Measurements from ENCODE around the gene EDC4. TPM values are rescaled to one million over a fixed set of nuclear protein-coding genes. Genes with fewer than 3 reads are reported as not detected.

Gene EDC4
- total and polyA plus RNA-seq, 2 experiments from 2014 or later = 39.6 to 98.5 TPM

- TF ChIP-seq CTCF (conservative IDR thresholded peaks at IDR 0.05; ENCODE audit: low read depth in 2 of 2) = no peak
- TF ChIP-seq ETS1 (IDR thresholded peaks at IDR 0.05) = no peak
These were observed 24.4 kb downstream of the EDC4 start (continued) for GRCh38 chr16:67897231-67897630.

- Mint-ChIP-seq H3K4me1 (no peaks in the 10 kb centered on the region), H3K4me3 (no peak overlapping the region), H3K36me3 (ENCODE audit: low read depth) (peaks cover 5% of the 10 kb centered on the region; the same call in 2 of the 3 replicates), H3K27me3 (ENCODE audit: insufficient read depth, low read depth, poor library complexity) (peaks cover 4% of the 10 kb centered on the region), H3K9me3 (no peaks in the 10 kb centered on the region), H3K27ac (no peak overlapping the region)
- Histone ChIP-seq H3K27ac (ENCODE audit: low read depth) (no peak overlapping the region), H4K20me1 (replicated peaks; ENCODE audit: insufficient read depth) (peaks cover 7% of the 10 kb centered on the region; the same call in 1 of the 2 replicates), H3K27me3 (ENCODE audit: insufficient read depth) (no peaks in the 10 kb centered on the region), H2AFZ (no peak overlapping the region), H3K4me1 (ENCODE audit: insufficient read depth) (no peaks in the 10 kb centered on the region), H3K9me2 (ENCODE audit: insufficient read depth) (no peaks in the 10 kb centered on the region), H3K36me3 (ENCODE audit: insufficient read depth) (no peaks in the 10 kb centered on the region), H3K4me2 (no peak overlapping the region), H3F3A (replicated peaks; ENCODE audit: low read depth) (0 out of 2 replicates have a peak, but pooled peaks cover 5% of the 10 kb centered on the region), H3K79me2 (replicated peaks; ENCODE audit: insufficient read depth) (peaks cover 44% of the 10 kb centered on the region), H3K4me3 (no peak overlapping the region)
- no peak for ATAC-seq
- no peak for DNase-seq (ENCODE audit: low spot score)
- TF ChIP-seq JUNB (IDR thresholded peaks at IDR 0.05; ENCODE audit: unreplicated experiment) (no peak), CTCF (conservative IDR thresholded peaks at IDR 0.05; ENCODE audit: low read depth in 2 of 2) (no peak), POLR2AphosphoS5 (IDR thresholded peaks at IDR 0.05; ENCODE audit: low read depth) (no peak), CREB1 (CRISPR knock-in tag; IDR thresholded peaks at IDR 0.05; ENCODE audit: low read depth) (no peak), EZH2 (IDR thresholded peaks at IDR 0.05; ENCODE audit: low read depth, unreplicated experiment) (no peak)
These were observed 28.9 kb downstream of the EDC4 start for GRCh38 chr16:67901734-67902133.

- no peaks in the 10 kb centered on the region for H3K36me3 ChIP-seq (ENCODE audit: insufficient read depth)
- Mint-ChIP-seq H3K27ac (no peak overlapping the region), H3K4me3 (no peak overlapping the region), H3K27me3 (ENCODE audit: insufficient read depth, low read depth, poor library complexity) (peaks cover 4% of the 10 kb centered on the region), H3K4me1 (no peaks in the 10 kb centered on the region), H3K36me3 (ENCODE audit: low read depth) (peaks cover 9% of the 10 kb centered on the region; the same call in 2 of the 3 replicates), H3K9me3 (no peaks in the 10 kb centered on the region)
- H3K27ac ChIP-seq (ENCODE audit: low read depth) = peak overlapping the region; percentile 72; the same call in 1 of the 2 replicates
- H3K4me2 ChIP-seq = no peak overlapping the region
- H3K9me2 ChIP-seq (ENCODE audit: insufficient read depth) = no peaks in the 10 kb centered on the region
- no peak overlapping the region for H3K4me3 ChIP-seq
- 0 out of 2 replicates have a peak, but pooled peaks cover 3% of the 10 kb centered on the region for H3F3A ChIP-seq (replicated peaks; ENCODE audit: low read depth)
- no peak overlapping the region for H2AFZ ChIP-seq
- ATAC-seq (no peak), DNase-seq (ENCODE audit: low spot score) (no peak)
- H3K79me2 ChIP-seq (replicated peaks; ENCODE audit: insufficient read depth) = peaks cover 33% of the 10 kb centered on the region
- no peaks in the 10 kb centered on the region for H3K27me3 ChIP-seq (ENCODE audit: insufficient read depth)
- H3K4me1 ChIP-seq (ENCODE audit: insufficient read depth) = no peaks in the 10 kb centered on the region
- peaks cover 8% of the 10 kb centered on the region; the same call in 1 of the 2 replicates for H4K20me1 ChIP-seq (replicated peaks; ENCODE audit: insufficient read depth)
- no peak for TF ChIP-seq EZH2 (IDR thresholded peaks at IDR 0.05; ENCODE audit: low read depth, unreplicated experiment)
- TF ChIP-seq ZNF331 (CRISPR knock-in tag; IDR thresholded peaks at IDR 0.05; ENCODE audit: low read depth) = no peak
- TF ChIP-seq CREB1 (CRISPR knock-in tag; IDR thresholded peaks at IDR 0.05; ENCODE audit: low read depth) = no peak
- no peak for TF ChIP-seq ZNF114 (CRISPR knock-in tag; IDR thresholded peaks at IDR 0.05)
- TF ChIP-seq POLR2AphosphoS5 (IDR thresholded peaks at IDR 0.05; ENCODE audit: low read depth) = no peak
- no peak for TF ChIP-seq REST (IDR thresholded peaks at IDR 0.05; ENCODE audit: unreplicated experiment)
- no peak for TF ChIP-seq STAT1 (IDR thresholded peaks at IDR 0.05; ENCODE audit: unreplicated experiment)
- TF ChIP-seq CTCF (conservative IDR thresholded peaks at IDR 0.05; ENCODE audit: low read depth in 2 of 2) = no peak
These were observed 30.0 kb downstream of the EDC4 start for GRCh38 chr16:67902831-67903230.

Data from GM23338 (cell line).